A549 (cell line): ENCODE data around the gene AMIGO1.

ENCODE experiments used
- CBX8 ChIP-seq: fragments of 200-600 bp; sonication (generic); IDR thresholded peaks from 2 replicates; pipeline ENCODE4 v1.6.1; 2016
- CTCF ChIP-seq: fragments of >200 bp; sonication (Bioruptor Twin); formaldehyde crosslinking; IDR thresholded peaks from 3 replicates; pipeline ENCODE4 v1.5.1; 2016
- EP300 ChIP-seq, 2 experiments: fragments of >200 bp; sonication (Bioruptor Twin); formaldehyde crosslinking; IDR thresholded peaks; 2 replicates in 1 of 2; 3 replicates in 1 of 2; pipeline ENCODE4 v1.6.1; 2016 to 2017
- FOSL2 ChIP-seq, 2 experiments: fragments of 450-650 bp in 1 of 2; fragments of >200 bp in 1 of 2; sonication (Bioruptor Twin) in 1 of 2; formaldehyde crosslinking; IDR thresholded peaks; 2 replicates each; pipeline versions ENCODE4 v1.5.0 to v1.6.1; 2016 to 2020; ENCODE audit warnings: mild to moderate bottlenecking in 1 of 2, moderate library complexity in 1 of 2
- MAX ChIP-seq: IDR thresholded peaks from 2 replicates; pipeline ENCODE4 v1.6.1; 2012
- MYC ChIP-seq: IDR thresholded peaks from 2 replicates; pipeline ENCODE4 v1.6.1; 2012; ENCODE audit warnings: mild to moderate bottlenecking, inconsistent platforms, low read length, improper control_type of control experiment, borderline replicate concordance
- PBX3 ChIP-seq: IDR thresholded peaks from 2 replicates; pipeline ENCODE4 v1.6.1; 2012
- REST ChIP-seq: fragments of 200-600 bp; sonication (generic); IDR thresholded peaks from 2 replicates; pipeline ENCODE4 v1.6.1; 2016; ENCODE audit warnings: antibody characterized with exemption, mild to moderate bottlenecking, moderate library complexity
- RFX5 ChIP-seq: fragments of 450-650 bp; IDR thresholded peaks from 2 replicates; pipeline ENCODE4 v1.7.1; 2014; ENCODE audit warnings: antibody characterized with exemption, mild to moderate bottlenecking, moderate library complexity

GRCh38 chr1:109475261-109475660, 34.3 kb downstream of the AMIGO1 start:
- TF ChIP-seq CTCF (no peak), EP300 (IDR thresholded peaks at IDR 0.05) (no peak), MAX (no peak), PBX3 (no peak), FOSL2 (IDR thresholded peaks at IDR 0.05) (no peak), FOSL2 (CRISPR knock-in tag; IDR thresholded peaks at IDR 0.05) (no peak), REST (no peak), CBX8 (no peak), RFX5 (no peak), MYC (no peak)
